M059J (cell line): ENCODE results near the gene ATXN7. TPM values are rescaled to one million over a fixed set of nuclear protein-coding genes. Genes with fewer than 3 reads are reported as not detected.

Experiments used
- DNase-seq: peaks from one replicate; pipeline ENCODE4 v3.0.0-alpha.2; 2012; ENCODE audit warnings: low read depth
- total RNA-seq: library from RNA; depleted of rRNA; stranded (reverse); fragments of >200 nt; shearing (Covaris generic); gene quantifications from 2 replicates; pipeline ENCODE4 v1.2.3, GENCODE V29; 2014; rRNA removed

ATXN7 gene
- 3.2 and 5.4 TPM in 2 replicates for total RNA-seq

- peak; percentile 45 for DNase-seq
Observed at GRCh38 chr3:63863150-63864007, at the start of gene ATXN7, which contains the start of gene THOC7. ATXN7 (plus strand) TSS chr3:63863867; CDS start chr3:63912599, 48,732 bp downstream. THOC7 (minus strand) TSS chr3:63863805; CDS start chr3:63863790, 15 bp downstream.

GRCh38 chr3:63814237-63814636 is 49.4 kb upstream of the ATXN7 start:
- peak; percentile 2 for DNase-seq

- DNase-seq: no peak
Observed at GRCh38 chr3:63817225-63817624, 46.4 kb upstream of the ATXN7 start.

- DNase-seq: peak; percentile 44
Observed at GRCh38 chr3:63818282-63819150, 45.2 kb upstream of the ATXN7 start.

- DNase-seq: no peak
Observed at GRCh38 chr3:63819151-63819398, 44.6 kb upstream of the ATXN7 start, which contains the start of gene C3orf49. C3orf49 (plus strand) TSS chr3:63819299; CDS start chr3:63819472, 173 bp downstream.

GRCh38 chr3:63824309-63824708 is 39.4 kb upstream of the ATXN7 start:
- peak; percentile 42 for DNase-seq

GRCh38 chr3:63830526-63830925 is 33.1 kb upstream of the ATXN7 start:
- DNase-seq: no peak

GRCh38 chr3:63832395-63832794 is 31.3 kb upstream of the ATXN7 start:
- no peak for DNase-seq

- DNase-seq: no peak
Observed at GRCh38 chr3:63841704-63842103, 22.0 kb upstream of the ATXN7 start.

GRCh38 chr3:63842127-63842526 is 21.5 kb upstream of the ATXN7 start:
- no peak for DNase-seq

- DNase-seq: no peak
Observed at GRCh38 chr3:63845215-63845614, 18.5 kb upstream of the ATXN7 start.

GRCh38 chr3:63847718-63848450 is 15.8 kb upstream of the ATXN7 start:
- no peak for DNase-seq

- no peak for DNase-seq
Observed at GRCh38 chr3:63849175-63849574, 14.5 kb upstream of the ATXN7 start.

- DNase-seq: no peak
Observed at GRCh38 chr3:63851287-63851686, 12.4 kb upstream of the ATXN7 start.

- no peak for DNase-seq
Observed at GRCh38 chr3:63853106-63853505, 10.6 kb upstream of the ATXN7 start.

- DNase-seq: no peak
Observed at GRCh38 chr3:63855333-63855940, 8.2 kb upstream of the ATXN7 start.

GRCh38 chr3:63857311-63857710 is 6.4 kb upstream of the ATXN7 start:
- peak; percentile 17 for DNase-seq

- DNase-seq: no peak
Observed at GRCh38 chr3:63860776-63861175, 2.9 kb upstream of the ATXN7 start.

GRCh38 chr3:63861306-63861705 is 2.4 kb upstream of the ATXN7 start:
- DNase-seq: no peak

- DNase-seq: no peak
Observed at GRCh38 chr3:63862804-63863149, 890 bp upstream of the ATXN7 start.
